ENCODE measurements around the gene FOXN1.

GRCh38 chr17:28547096-28547622 is 41.0 kb downstream of the FOXN1 start:
- TF ChIP-seq, protein P1, sequence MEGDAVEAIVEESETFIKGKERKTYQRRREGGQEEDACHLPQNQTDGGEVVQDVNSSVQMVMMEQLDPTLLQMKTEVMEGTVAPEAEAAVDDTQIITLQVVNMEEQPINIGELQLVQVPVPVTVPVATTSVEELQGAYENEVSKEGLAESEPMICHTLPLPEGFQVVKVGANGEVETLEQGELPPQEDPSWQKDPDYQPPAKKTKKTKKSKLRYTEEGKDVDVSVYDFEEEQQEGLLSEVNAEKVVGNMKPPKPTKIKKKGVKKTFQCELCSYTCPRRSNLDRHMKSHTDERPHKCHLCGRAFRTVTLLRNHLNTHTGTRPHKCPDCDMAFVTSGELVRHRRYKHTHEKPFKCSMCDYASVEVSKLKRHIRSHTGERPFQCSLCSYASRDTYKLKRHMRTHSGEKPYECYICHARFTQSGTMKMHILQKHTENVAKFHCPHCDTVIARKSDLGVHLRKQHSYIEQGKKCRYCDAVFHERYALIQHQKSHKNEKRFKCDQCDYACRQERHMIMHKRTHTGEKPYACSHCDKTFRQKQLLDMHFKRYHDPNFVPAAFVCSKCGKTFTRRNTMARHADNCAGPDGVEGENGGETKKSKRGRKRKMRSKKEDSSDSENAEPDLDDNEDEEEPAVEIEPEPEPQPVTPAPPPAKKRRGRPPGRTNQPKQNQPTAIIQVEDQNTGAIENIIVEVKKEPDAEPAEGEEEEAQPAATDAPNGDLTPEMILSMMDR (conservative IDR thresholded peaks at IDR 0.05; ENCODE audit: low read length), result no peak
- no peak for TF ChIP-seq EZH2phosphoT487 (IDR thresholded peaks at IDR 0.05; ENCODE audit: borderline replicate concordance)

Measured in Loucy (cell line).